HG03558 (cell line): ENCODE data around the gene KIAA0930.
"Not testable (repeated sequence)": the region's sequence is repeated elsewhere in the genome, so short reads cannot be mapped to it uniquely, and the experiment has no call there.

Experiments used
- ATAC-seq: cut with Tn5 transposase; IDR thresholded peaks from one replicate; pipeline ENCODE4 v1.9.1; 2021; ENCODE audit warnings: moderate number of reproducible peaks; ENCODE audit not compliant: unreplicated experiment; ENCODE audit errors: extremely low read depth

Gene KIAA0930

DNA sequence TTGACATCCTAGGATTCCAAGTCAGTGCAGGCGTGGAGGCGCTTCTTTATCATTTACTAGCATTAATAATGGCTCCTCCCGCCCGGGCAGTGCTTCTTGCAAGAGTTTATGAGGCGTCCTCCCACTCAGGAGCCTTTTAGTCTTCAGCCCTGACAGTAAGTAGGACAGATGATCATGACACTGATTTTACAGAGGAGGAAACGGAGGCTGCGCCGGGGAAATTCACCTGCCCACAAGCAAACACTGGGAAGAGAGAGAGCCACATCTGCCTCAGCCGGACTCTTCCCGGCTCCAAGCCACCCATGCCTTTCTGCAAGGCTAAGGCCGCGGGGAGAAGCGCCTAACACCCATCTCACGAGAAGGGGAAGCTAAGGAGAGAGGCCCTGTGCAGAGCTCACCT is 35.9 kb downstream of the KIAA0930 start:
- no peak for ATAC-seq

DNA sequence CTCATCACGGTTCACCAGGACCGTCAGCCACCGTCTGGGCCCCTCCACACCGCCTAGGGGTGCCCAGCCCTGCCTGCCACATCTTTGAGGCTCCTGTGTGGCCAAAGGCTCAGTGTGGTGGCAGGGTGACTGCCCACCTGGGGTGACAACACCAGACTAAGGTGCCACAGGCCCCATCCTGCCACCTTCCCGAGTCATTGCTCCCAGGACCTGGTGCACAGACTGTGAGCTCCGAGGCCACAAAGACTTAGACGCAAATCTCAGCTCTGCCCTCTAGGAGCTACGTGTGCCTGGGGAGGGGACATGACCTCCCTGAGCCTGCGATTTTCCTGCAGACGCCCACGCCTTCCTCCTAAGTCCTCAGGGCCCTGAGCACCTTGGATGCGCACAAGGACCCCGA is 36.5 kb downstream of the KIAA0930 start:
- ATAC-seq, result no peak

- no peak for ATAC-seq
Observed at GRCh38 chr22:45203150-45203951, 37.3 kb downstream of the KIAA0930 start.

DNA sequence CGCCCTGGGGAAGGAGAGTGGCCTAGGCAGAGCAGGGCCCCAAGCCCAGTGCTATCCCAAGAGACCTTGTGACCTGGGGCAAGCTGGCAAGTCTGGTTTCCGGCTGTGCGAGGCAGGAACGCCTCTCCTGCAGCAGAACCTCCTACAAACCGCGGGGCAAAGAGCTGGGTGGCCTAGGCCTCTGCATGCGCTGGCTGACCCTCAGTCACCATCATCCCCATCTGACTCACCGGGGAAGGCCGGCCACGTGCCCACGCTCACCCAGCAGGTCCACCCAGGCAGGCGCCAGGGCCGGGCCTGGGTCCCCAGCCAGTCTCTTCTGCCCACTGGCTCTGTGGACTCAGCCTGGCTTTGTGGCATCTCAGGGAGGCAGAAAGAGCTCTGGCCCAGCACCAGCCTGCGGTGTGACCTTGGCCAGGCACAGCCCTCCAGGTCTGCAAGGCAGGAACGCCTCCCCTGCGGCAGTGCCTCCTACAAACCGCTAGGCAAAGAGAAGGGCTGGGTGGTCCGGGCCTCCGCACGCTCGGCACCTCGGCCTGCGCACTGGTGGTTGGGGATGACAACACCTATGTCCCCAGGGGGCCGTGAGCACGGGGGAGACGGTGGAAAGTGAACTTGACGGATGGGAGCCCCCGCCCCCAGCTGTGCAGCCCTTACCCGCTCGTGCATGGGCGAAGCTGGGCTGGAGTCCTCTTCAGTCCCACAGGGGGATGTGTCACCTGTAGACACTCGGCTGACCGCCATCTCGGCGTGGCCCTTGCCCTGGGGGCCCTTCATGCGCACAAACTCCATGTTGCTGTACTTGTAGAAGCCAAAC is 38.2 kb downstream of the KIAA0930 start:
- no peak for ATAC-seq

DNA sequence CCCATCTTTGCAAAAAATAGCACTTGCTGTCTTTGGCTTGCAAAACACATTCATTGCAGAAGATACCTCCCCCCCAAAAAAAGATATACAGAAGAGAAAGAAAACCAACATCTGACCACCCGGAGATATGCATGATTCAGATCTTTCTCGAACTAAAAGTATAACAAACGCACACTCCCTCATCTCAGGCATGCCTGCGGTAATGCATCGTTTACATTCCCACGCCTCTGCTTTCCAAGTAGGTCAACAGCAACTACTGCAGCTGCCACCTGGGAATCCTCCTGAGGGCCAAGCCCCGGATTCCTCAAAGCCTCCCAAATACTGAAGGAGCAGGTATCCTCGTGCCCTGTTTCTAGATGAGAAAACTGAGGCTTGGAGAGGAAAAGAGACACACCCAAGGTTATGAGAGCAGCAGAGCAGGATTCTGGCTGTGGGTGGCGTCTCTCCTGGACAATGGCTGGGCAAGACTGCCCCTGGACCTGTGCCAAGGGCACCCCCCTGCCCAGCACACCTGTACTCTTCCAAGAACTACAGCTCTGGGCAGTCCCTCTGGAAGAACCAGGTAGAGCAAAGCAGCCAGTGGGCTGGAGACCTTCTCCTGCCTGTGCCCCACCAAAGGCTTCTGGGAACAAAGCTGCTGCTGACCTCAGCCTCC is 38.9 kb downstream of the KIAA0930 start:
- no peak for ATAC-seq

GRCh38 chr22:45200860-45201511 is 39.7 kb downstream of the KIAA0930 start:
- ATAC-seq, result no peak

- ATAC-seq, result no peak
Observed at GRCh38 chr22:45200230-45200629, 40.5 kb downstream of the KIAA0930 start.

GRCh38 chr22:45199723-45200122 is 41.0 kb downstream of the KIAA0930 start:
- ATAC-seq, result no peak

- ATAC-seq, result no peak
Observed at GRCh38 chr22:45198463-45198795, 42.3 kb downstream of the KIAA0930 start.

DNA sequence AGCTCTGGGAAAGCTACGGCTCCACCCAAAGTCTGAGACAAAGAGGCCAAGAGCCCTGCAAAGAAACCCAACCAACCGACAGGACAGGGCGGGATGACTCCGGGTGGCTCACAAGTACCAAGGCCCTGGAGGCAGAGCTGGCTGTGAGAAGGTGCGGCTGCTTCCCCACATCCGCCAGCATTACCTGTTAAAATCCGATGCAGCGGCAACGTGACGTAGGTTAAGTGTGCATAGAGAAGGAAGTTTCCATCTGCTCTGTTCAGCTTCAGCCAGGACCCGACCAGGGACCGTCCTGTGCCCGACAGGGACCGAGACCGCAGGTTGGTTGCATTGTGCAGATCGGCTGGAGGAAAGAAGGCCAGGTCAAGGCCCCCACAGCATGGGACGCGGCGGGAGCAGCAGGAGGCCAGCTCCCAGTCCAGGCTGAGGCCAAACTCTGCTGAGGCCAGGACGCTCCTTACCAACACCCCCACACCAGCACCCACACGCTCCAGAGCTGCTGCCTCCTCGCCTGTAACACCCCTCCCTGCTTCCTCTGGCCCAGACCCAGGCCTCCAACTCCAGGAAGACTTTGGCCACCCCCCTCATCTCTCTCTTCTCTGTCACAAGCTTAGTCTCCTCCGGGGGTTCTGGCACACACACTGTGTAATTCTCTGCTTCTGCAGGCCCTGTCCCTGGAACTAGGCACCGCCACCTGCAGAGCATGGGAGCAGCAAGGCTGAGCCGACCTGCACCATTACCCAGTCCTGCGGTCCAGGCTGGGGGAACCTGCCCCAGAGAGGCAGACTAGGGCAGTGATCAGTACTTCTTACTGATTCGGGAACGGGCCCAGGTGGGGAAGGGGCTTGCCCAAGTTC is 42.9 kb downstream of the KIAA0930 start:
- no peak for ATAC-seq

- ATAC-seq, result no peak
Observed at GRCh38 chr22:45196926-45197605, 43.6 kb downstream of the KIAA0930 start.

- ATAC-seq, result no peak
Observed at GRCh38 chr22:45196308-45196707, 44.4 kb downstream of the KIAA0930 start.

GRCh38 chr22:45195616-45196015 is 45.1 kb downstream of the KIAA0930 start:
- ATAC-seq, result no peak

DNA sequence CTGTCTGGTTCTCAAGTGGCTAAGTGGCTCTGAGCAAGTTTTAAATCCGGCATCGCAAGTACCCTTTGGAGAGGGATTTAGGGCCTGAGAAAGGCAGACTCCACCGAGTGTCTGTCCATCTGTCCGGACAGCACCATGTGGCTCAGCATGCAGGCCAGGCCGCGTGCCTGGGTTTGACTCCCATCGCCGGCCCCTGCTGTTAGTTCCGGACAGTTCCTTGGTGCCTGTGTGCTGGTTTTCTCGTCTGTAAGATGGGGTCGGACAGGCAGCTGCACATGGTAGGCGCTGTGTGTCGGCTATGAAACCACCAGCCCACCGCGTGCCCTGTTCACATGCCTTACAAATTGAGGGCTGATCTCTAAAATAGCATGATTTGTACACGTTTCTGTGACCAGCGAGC is 46.0 kb downstream of the KIAA0930 start:
- ATAC-seq, result no peak

GRCh38 chr22:45192701-45193187 is 48.0 kb downstream of the KIAA0930 start:
- no peak for ATAC-seq

DNA sequence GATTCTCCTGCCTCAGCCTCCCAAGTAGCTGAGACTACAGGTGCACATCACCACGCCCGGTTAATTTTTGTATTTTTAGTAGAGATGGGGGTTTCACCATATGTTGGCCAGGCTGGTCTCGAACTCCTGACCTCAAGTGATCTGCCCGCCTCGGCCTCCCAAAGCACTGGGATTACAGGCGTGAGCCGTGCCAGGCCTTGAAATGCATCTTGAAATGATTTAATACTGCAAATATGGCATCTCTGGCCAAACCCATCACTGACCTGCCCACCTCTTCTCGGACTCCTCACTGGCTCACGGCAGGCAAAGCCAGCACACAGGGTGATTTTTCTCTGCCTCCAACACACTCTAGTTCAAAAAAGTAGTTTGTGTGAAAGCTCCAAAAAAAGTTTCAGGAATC is 48.9 kb downstream of the KIAA0930 start:
- not testable (repeated sequence) for ATAC-seq

- no peak for ATAC-seq
Observed at GRCh38 chr22:45190202-45190872, 50.4 kb downstream of the KIAA0930 start.

GRCh38 chr22:45188779-45189178 is 51.9 kb downstream of the KIAA0930 start:
- no peak for ATAC-seq
